Glomerular endothelial cell (primary cell): ENCODE data around the gene PID1. TPM values are rescaled to one million over a fixed set of nuclear protein-coding genes. Genes with fewer than 3 reads are reported as not detected.

Experiments
- DNase-seq: peaks from one replicate; pipeline ENCODE4 v3.0.0-alpha.2; 2011; ENCODE audit warnings: low read depth, low spot score; ENCODE audit errors: extremely low read depth
- total RNA-seq: library from RNA; depleted of rRNA; stranded (reverse); fragments of >200 nt; gene quantifications from 2 replicates; pipeline ENCODE4 v1.2.3, GENCODE V29; 2015

PID1 gene
- total RNA-seq, result 0.68 and 0.99 TPM in 2 replicates

- DNase-seq, result no peak
These were observed at the start of gene PID1 for GRCh38 chr2:229270551-229271410. Gene PID1 (minus strand): TSS chr2:229271287. CDS start chr2:229271043, 244 bp downstream.

GRCh38 chr2:229319558-229319957 is 48.5 kb upstream of the PID1 start:
- DNase-seq, result no peak

- DNase-seq, result no peak
These were observed 43.0 kb upstream of the PID1 start for GRCh38 chr2:229314117-229314516.

- DNase-seq, result no peak
These were observed 42.5 kb upstream of the PID1 start for GRCh38 chr2:229313591-229313990.

- no peak for DNase-seq
These were observed 30.1 kb upstream of the PID1 start for GRCh38 chr2:229301237-229301636.

GRCh38 chr2:229300790-229301189 is 29.7 kb upstream of the PID1 start:
- no peak for DNase-seq

GRCh38 chr2:229300371-229300770 is 29.3 kb upstream of the PID1 start:
- no peak for DNase-seq

- no peak for DNase-seq
These were observed 26.2 kb upstream of the PID1 start for GRCh38 chr2:229297247-229297646.

- DNase-seq, result no peak
These were observed 25.4 kb upstream of the PID1 start for GRCh38 chr2:229296536-229296935.

- no peak for DNase-seq
These were observed 24.9 kb upstream of the PID1 start for GRCh38 chr2:229296016-229296415.

- DNase-seq, result no peak
These were observed 16.7 kb upstream of the PID1 start for GRCh38 chr2:229287823-229288222.

- DNase-seq, result no peak
These were observed 11.9 kb upstream of the PID1 start for GRCh38 chr2:229282758-229283546.

GRCh38 chr2:229279516-229279915 is 8.4 kb upstream of the PID1 start:
- no peak for DNase-seq

GRCh38 chr2:229275506-229275905 is 4.4 kb upstream of the PID1 start:
- DNase-seq, result no peak

GRCh38 chr2:229273723-229274338 is 2.7 kb upstream of the PID1 start:
- peak; percentile 10 for DNase-seq

- DNase-seq, result no peak
These were observed 2.1 kb upstream of the PID1 start for GRCh38 chr2:229273006-229273722.

- no peak for DNase-seq
These were observed 1.1 kb downstream of the PID1 start for GRCh38 chr2:229269941-229270340.

GRCh38 chr2:229269146-229269545 is 1.9 kb downstream of the PID1 start:
- DNase-seq, result no peak

GRCh38 chr2:229268626-229269025 is 2.5 kb downstream of the PID1 start:
- no peak for DNase-seq

- DNase-seq, result no peak
These were observed 4.0 kb downstream of the PID1 start for GRCh38 chr2:229267080-229267479.

GRCh38 chr2:229265727-229266126 is 5.4 kb downstream of the PID1 start:
- no peak for DNase-seq
